HepG2 (cell line): ENCODE results near the gene ROBO2. TPM values are rescaled to one million over a fixed set of nuclear protein-coding genes. Genes with fewer than 3 reads are reported as not detected.

Experiments
- ATAC-seq: fragments of 200-7000 bp; cut with Tn5 transposase; 3 replicates; pipeline ENCODE4 v1.9.1; 2020; ENCODE audit warnings: mild to moderate bottlenecking, moderate library complexity
- BruUV-seq: library from RNA; stranded (reverse); fragments of 400-500 nt; replicated peaks from 2 replicates; lab custom pipeline; 2021; lab: Mats Ljungman, UMichigan
- CTCF ChIA-PET: fragments of 300-600 bp; formaldehyde crosslinking; extraction: SDS; loops from one replicate; lab custom pipeline; 2021; ENCODE audit warnings: low total read pairs, inconsistent platforms, low intra/inter-chr PET ratio; lab: Yijun Ruan, JAX
- POLR2A ChIA-PET: fragments of 350-600 bp; sonication (Branson Sonifier 250); formaldehyde crosslinking; loops from one replicate; lab custom pipeline; 2020; ENCODE audit warnings: antibody characterized with exemption, inconsistent platforms; lab: Yijun Ruan, JAX
- DNase-seq: peaks from one replicate; pipeline ENCODE4 v3.0.0-alpha.2; 2015; ENCODE audit warnings: low spot score
- FAIRE-seq: peaks from 3 replicates; lab custom pipeline; 2011; peaks lifted over from hg19 to GRCh38; lab: Jason Lieb, UNC
- H2AFZ ChIP-seq: one replicate; pipeline ENCODE4 v1.6.1; 2011; ENCODE audit warnings: low read length, inconsistent platforms
- H3K27ac ChIP-seq: fragments of 300-600 bp; 3 replicates; pipeline ENCODE4 v1.8.0; 2011; ENCODE audit warnings: mixed run types, mild to moderate bottlenecking, mixed read lengths, low read length, inconsistent platforms; ENCODE audit not compliant: insufficient read depth; ENCODE audit errors: extremely low read length
- H3K27me3 ChIP-seq, 2 experiments: fragments of 200-600 bp in 1 of 2; 2 replicates in 1 of 2; 3 replicates in 1 of 2; pipeline versions ENCODE4 v1.6.0 to v1.8.0; 2011; ENCODE audit warnings: low read length in 2 of 2, mild to moderate bottlenecking in 2 of 2, moderate library complexity in 2 of 2, inconsistent platforms in 1 of 2; ENCODE audit not compliant: insufficient read depth in 2 of 2, control insufficient read depth in 1 of 2
- H3K36me3 ChIP-seq, 2 experiments: fragments of 200-600 bp in 1 of 2; replicated peaks in 1 of 2; 2 replicates in 1 of 2; 3 replicates in 1 of 2; pipeline versions ENCODE4 v1.5.1 to v1.8.0; 2011; ENCODE audit warnings: low read length in 2 of 2, inconsistent platforms in 1 of 2; ENCODE audit not compliant: insufficient read depth in 2 of 2, control insufficient read depth in 1 of 2
- H3K4me1 ChIP-seq: 2 replicates; pipeline ENCODE4 v1.5.1; 2012; ENCODE audit warnings: low read length, inconsistent platforms; ENCODE audit not compliant: insufficient read depth
- H3K4me2 ChIP-seq: 2 replicates; pipeline ENCODE4 v1.6.0; 2011; ENCODE audit warnings: low read depth, low read length, inconsistent platforms
- H3K4me3 ChIP-seq, 3 experiments: fragments of 200-600 bp in 1 of 3; sonication (generic), shearing (Covaris generic) in 1 of 3; replicated peaks in 1 of 3; 2 replicates each; pipeline ENCODE4 v1.5.1; 2011 to 2016; ENCODE audit warnings: low read length in 3 of 3, inconsistent platforms in 2 of 3, low read depth in 2 of 3, mild to moderate bottlenecking in 2 of 3, control low read depth in 1 of 3, mixed read lengths in 1 of 3; ENCODE audit not compliant: insufficient read depth in 1 of 3
- H3K79me2 ChIP-seq: one replicate; pipeline ENCODE4 v1.6.1; 2011; ENCODE audit warnings: low read length, inconsistent platforms; ENCODE audit not compliant: insufficient read depth
- H3K9ac ChIP-seq: 2 replicates; pipeline ENCODE4 v1.6.0; 2011; ENCODE audit warnings: mild to moderate bottlenecking, low read depth, low read length, inconsistent platforms; ENCODE audit not compliant: insufficient read depth
- H3K9me3 ChIP-seq: 2 replicates; pipeline ENCODE4 v1.5.1; 2012; ENCODE audit warnings: mild to moderate bottlenecking, low read length
- H4K20me1 ChIP-seq: 2 replicates; pipeline ENCODE4 v1.6.0; 2011; ENCODE audit warnings: inconsistent platforms, mild to moderate bottlenecking, low read length, moderate library complexity; ENCODE audit not compliant: insufficient read depth
- BCL6 ChIP-seq: IDR thresholded peaks from 2 replicates; pipeline ENCODE4 v1.6.1; 2016; ENCODE audit warnings: missing genetic modification reagents, missing compliant biosample characterization
- KMT2B ChIP-seq: IDR thresholded peaks from 2 replicates; pipeline ENCODE4 v1.6.1; 2016; ENCODE audit warnings: missing genetic modification reagents, missing compliant biosample characterization
- MAFF ChIP-seq: IDR thresholded peaks from 2 replicates; pipeline ENCODE4 v1.6.1; 2011; ENCODE audit warnings: low read depth, low read length, improper control_type of control experiment
- MAFG ChIP-seq: sonication (generic); formaldehyde crosslinking; IDR thresholded peaks from 2 replicates; pipeline ENCODE4 v1.5.1; 2020; ENCODE audit warnings: mild to moderate bottlenecking, missing genetic modification reagents
- NFE2L2 ChIP-seq: fragments of 150-350 bp; IDR thresholded peaks from 2 replicates; pipeline ENCODE4 v1.6.1; 2014; ENCODE audit warnings: low read length
- TBL1XR1 ChIP-seq: fragments of 150-350 bp; IDR thresholded peaks from 2 replicates; pipeline ENCODE4 v1.6.1; 2014; ENCODE audit warnings: borderline replicate concordance, low read length; ENCODE audit not compliant: partially characterized antibody
- ZBTB49 ChIP-seq: sonication (generic); formaldehyde crosslinking; IDR thresholded peaks from 2 replicates; pipeline ENCODE4 v1.4.0; 2020; ENCODE audit warnings: missing genetic modification reagents, borderline replicate concordance
- ZNF232 ChIP-seq: sonication (generic); formaldehyde crosslinking; IDR thresholded peaks from 2 replicates; pipeline ENCODE4 v1.4.0; 2020; ENCODE audit warnings: missing genetic modification reagents, borderline replicate concordance
- ZNF264 ChIP-seq: sonication (generic); formaldehyde crosslinking; IDR thresholded peaks from 2 replicates; pipeline ENCODE4 v1.4.0; 2020; ENCODE audit warnings: missing genetic modification reagents
- ZNF33B ChIP-seq: sonication (generic); formaldehyde crosslinking; IDR thresholded peaks from 2 replicates; pipeline ENCODE4 v1.5.1; 2020; ENCODE audit warnings: mild to moderate bottlenecking, missing genetic modification reagents
- ZNF737 ChIP-seq: sonication (generic); formaldehyde crosslinking; IDR thresholded peaks from 2 replicates; pipeline ENCODE4 v1.5.0; 2020; ENCODE audit warnings: missing genetic modification reagents, mild to moderate bottlenecking, borderline replicate concordance
- ZNF747 ChIP-seq: sonication (generic); formaldehyde crosslinking; IDR thresholded peaks from 2 replicates; pipeline ENCODE4 v1.8.1; 2023; ENCODE audit warnings: missing genetic modification reagents, mild to moderate bottlenecking, borderline replicate concordance
- WGBS: methylation state at CpG from one replicate; pipeline ENCODE4 v1.1.6; 2017; ENCODE audit warnings: low lambda C conversion rate; 5-methylcytosine and 5-hydroxymethylcytosine counted together
- in situ Hi-C: cut with HindIII; loops from 2 replicates; pipeline ENCODE4 v1.10.0; 2017; ENCODE audit warnings: low pct_unique_long_range_greater_than_20kb; ENCODE audit not compliant: extremely low pct_ligation_motif_present
- intact Hi-C: fragments of 100-400 bp; cut with micrococcal nuclease; formaldehyde crosslinking; loops from one replicate; pipeline ENCODE4 v1.10.0; 2022; ENCODE audit not compliant: unreplicated experiment
- polyA plus RNA-seq, 8 experiments: library from polyadenylated mRNA; depleted of rRNA in 3 of 8; stranded (reverse) in 7 of 8; unstranded in 1 of 8; fragments of >200 nt; fragmentation: Illumina TruSeq in 4 of 8; extraction: Trizol in 4 of 8; gene quantifications; 2 replicates each; pipeline versions ENCODE4 v1.2.1 to v1.2.3, GENCODE V29; 2011 to 2016; ENCODE audit warnings: low read depth in 4 of 8, missing spikeins in 1 of 8, mixed read lengths in 1 of 8; ENCODE audit not compliant: insufficient read depth in 1 of 8
- total RNA-seq, 5 experiments: library from RNA; depleted of rRNA; stranded (reverse); fragments of >200 nt; fragmentation: Illumina TruSeq; extraction: Trizol; gene quantifications; 2 replicates each; pipeline ENCODE4 v1.2.3, GENCODE V29; 2016; ENCODE audit warnings: low read depth in 1 of 5
- TF ChIP-seq, protein P1 (sequence below): sonication (generic); formaldehyde crosslinking; IDR thresholded peaks from 2 replicates; pipeline ENCODE4 v1.4.0; 2020; ENCODE audit warnings: missing genetic modification reagents
- TF ChIP-seq, protein P2 (sequence below): sonication (generic); formaldehyde crosslinking; IDR thresholded peaks from 2 replicates; pipeline ENCODE4 v1.4.0; 2020; ENCODE audit warnings: missing genetic modification reagents, low read depth, mild to moderate bottlenecking, borderline replicate concordance

ROBO2 gene
- total and polyA plus RNA-seq, 2 of the 13 experiments (the other 11 are each of a cell fraction or from before 2014, with no cell fraction given), result not detected

DNA sequence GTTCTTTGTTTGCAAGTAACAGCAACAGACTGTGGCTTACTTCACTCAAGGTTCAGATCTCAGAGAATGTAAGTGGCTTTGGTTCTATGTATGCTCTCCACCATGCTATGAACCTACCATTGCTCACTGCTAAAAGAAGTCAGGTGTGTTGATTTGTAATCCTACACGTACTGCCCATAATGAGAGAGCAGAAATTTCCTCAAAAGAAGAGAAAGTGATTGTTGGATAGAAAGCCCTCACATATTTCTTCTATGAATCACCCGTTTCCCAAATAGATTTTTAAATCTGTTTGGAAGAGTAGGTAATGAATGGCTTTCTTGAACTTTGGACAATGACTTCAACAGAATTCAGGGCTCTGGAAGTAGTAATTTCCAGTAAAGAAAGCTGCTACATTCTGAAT, 565.4 kb downstream of the ROBO2 start:
- 0% methylated on average over 2 of the region's 2 CpGs for WGBS
- Histone ChIP-seq H3K4me2 (no peak overlapping the region), H3K9ac (no peak overlapping the region), H3K27me3 (no peaks in the 10 kb centered on the region), H2AFZ (no peak overlapping the region), H3K27ac (no peak overlapping the region), H3K4me1 (peaks cover 12% of the 10 kb centered on the region), H3K79me2 (no peaks in the 10 kb centered on the region), H3K4me3 (no peak overlapping the region), H3K9me3 (no peaks in the 10 kb centered on the region), H3K36me3 (no peaks in the 10 kb centered on the region), H4K20me1 (no peaks in the 10 kb centered on the region)
- BruUV-seq, result no TSS peak
- no peak for FAIRE-seq
- ChIA-PET CTCF (no interaction called here), POLR2A (no interaction called here)
- in situ Hi-C loops (no loop called here), intact Hi-C loops (no loop called here)
- DNase-seq, result peak; percentile 40
- TF ChIP-seq ZNF737 (CRISPR knock-in tag) (no peak), BCL6 (CRISPR knock-in tag) (peak; percentile 47; the same call in 1 of the 2 replicates)
- peak; percentile 41; the same call in 2 of the 3 replicates for ATAC-seq

DNA sequence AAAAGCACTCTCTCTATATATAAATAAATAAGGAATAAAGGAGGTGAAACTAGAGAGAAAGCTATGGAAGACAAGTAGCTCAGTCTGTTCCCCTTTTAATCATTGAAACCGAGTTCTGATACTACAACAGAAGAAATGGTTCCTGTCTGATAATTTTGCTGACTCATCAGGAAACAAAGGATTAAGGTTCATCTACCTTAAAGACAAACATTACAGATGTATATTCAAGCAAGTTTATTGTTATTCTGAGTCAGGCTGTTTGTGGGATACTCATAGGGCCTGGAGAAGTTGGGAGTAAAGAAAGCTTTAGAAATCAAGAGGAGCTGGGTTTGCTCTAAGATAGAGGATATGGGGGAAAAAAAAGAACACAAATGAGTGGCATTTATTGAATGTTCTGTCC, 566.0 kb downstream of the ROBO2 start:
- Histone ChIP-seq H4K20me1 (no peaks in the 10 kb centered on the region), H3K9ac (no peak overlapping the region), H2AFZ (no peak overlapping the region), H3K4me1 (peaks cover 12% of the 10 kb centered on the region), H3K79me2 (no peaks in the 10 kb centered on the region), H3K4me2 (no peak overlapping the region), H3K27me3 (no peaks in the 10 kb centered on the region), H3K4me3 (no peak overlapping the region), H3K36me3 (no peaks in the 10 kb centered on the region), H3K27ac (no peak overlapping the region), H3K9me3 (no peaks in the 10 kb centered on the region)
- FAIRE-seq (no peak), DNase-seq (no peak), ATAC-seq (no peak)
- 0% methylated on average over 1 of the region's 1 CpG for WGBS
- POLR2A ChIA-PET, result no interaction called here
- CTCF ChIA-PET, result no interaction called here
- intact Hi-C loops (no loop called here), in situ Hi-C loops (no loop called here)
- no TSS peak for BruUV-seq
- TF ChIP-seq ZNF747 (CRISPR knock-in tag) (no peak), MAFF (peak; percentile 100), ZNF264 (CRISPR knock-in tag) (no peak), TBL1XR1 (no peak), ZNF232 (no peak), MAFG (CRISPR knock-in tag) (no peak), ZBTB49 (CRISPR knock-in tag) (no peak), ZNF33B (CRISPR knock-in tag) (no peak), KMT2B (no peak), NFE2L2 (0 out of 2 replicates have a peak, but pooled peaks have one; percentile 19)
- TF ChIP-seq, protein P1, sequence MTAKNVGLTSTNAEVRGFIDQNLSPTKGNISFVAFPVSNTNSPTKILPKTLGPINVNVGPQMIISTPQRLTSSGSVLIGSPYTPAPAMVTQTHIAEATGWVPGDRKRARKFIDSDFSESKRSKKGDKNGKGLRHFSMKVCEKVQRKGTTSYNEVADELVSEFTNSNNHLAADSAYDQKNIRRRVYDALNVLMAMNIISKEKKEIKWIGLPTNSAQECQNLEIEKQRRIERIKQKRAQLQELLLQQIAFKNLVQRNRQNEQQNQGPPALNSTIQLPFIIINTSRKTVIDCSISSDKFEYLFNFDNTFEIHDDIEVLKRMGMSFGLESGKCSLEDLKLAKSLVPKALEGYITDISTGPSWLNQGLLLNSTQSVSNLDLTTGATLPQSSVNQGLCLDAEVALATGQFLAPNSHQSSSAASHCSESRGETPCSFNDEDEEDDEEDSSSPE, result no peak
- TF ChIP-seq, protein P2, sequence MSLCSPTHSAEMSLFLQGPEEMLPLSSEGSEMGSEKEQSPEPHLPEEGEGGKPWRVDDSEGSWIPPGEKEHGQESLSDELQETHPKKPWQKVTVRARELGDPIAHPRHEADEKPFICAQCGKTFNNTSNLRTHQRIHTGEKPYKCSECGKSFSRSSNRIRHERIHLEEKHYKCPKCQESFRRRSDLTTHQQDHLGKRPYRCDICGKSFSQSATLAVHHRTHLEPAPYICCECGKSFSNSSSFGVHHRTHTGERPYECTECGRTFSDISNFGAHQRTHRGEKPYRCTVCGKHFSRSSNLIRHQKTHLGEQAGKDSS (CRISPR knock-in tag), result no peak
